ENCODE results near the gene LRMDA.

The LRMDA gene

GRCh38 chr10:76444034-76444800 lies 1012.8 kb downstream of the LRMDA start:
- DNase-seq (ENCODE audit: low read depth in 2 of 2, low spot score in 1 of 2): no peak

- DNase-seq (ENCODE audit: low read depth in 2 of 2, low spot score in 1 of 2): no peak
These were observed 1016.2 kb downstream of the LRMDA start for GRCh38 chr10:76447578-76447977.

GRCh38 chr10:76451911-76452310 lies 1020.5 kb downstream of the LRMDA start:
- DNase-seq (ENCODE audit: low read depth in 2 of 2, low spot score in 1 of 2): no peak

GRCh38 chr10:76453332-76453731 lies 1021.9 kb downstream of the LRMDA start:
- DNase-seq (ENCODE audit: low read depth in 2 of 2, low spot score in 1 of 2): no peak

DNA sequence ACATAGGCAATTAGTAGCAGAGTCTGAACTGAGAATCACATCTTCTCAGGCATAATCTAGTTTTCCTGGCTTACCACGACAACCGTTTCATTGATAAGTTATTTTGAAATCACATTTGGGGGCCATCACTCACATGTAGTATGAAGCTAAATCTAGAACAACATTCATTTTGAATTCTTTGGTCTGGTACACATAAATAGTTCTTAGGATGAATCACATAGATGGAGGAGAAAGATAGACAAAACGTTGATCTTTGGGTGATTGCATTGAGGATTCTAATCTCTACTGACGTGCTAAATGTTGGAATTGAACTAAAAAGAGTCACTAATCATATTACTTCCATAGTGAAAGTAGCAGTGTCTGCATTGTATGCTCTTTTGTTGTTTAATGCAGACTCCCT lies 1022.6 kb downstream of the LRMDA start:
- no peak for DNase-seq (ENCODE audit: low read depth in 2 of 2, low spot score in 1 of 2)

DNA sequence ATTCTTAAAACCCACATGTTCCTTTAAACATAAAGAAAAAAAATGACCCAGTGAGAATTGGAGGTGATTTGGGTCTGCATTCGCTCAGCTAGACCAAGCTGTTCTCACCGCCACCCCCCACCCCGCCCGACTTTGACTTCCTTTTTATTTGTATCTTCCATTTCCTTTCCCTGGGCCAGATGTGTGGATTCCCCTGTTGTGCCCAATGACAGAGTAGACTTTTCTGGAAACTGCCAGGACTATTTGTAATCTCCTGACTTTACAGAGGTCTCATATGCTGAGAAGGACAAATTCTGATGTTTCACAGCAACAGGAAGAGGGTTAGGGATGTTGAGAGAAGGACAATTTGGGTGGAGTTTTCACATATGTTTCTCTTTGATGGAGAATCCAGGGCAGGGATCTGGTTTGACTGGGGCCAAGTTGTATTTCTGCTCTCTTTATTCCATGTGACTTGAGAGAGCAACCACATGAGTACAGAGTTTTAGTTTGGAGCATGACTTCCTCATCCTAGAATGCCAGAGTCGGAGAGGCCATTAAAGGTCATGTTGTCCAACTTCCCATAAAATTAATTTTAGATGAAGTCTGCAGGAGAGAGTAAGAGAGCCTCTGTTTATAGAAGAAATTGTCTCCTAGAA lies 1023.2 kb downstream of the LRMDA start:
- DNase-seq (ENCODE audit: low read depth in 2 of 2, low spot score in 1 of 2): no peak

DNA sequence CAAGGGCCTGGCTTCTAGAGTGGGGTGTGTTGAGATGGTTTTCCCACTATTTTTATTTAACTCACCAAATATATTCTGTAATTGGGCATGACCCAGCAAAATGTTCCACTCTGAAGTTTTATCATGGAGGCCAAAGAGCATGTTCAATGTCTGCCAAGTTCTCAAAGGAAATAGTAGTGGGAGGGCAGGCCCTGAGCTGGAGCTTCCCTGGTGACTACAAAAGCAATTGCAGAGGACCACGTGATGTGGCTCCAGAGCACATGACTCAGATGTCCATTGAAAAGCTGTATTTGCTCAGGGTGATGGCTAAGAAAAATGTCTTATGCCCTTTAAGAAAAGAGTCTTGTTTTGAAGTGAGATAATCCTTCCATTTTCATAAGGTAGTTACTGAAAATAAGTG lies 1024.8 kb downstream of the LRMDA start:
- DNase-seq (ENCODE audit: low read depth in 2 of 2, low spot score in 1 of 2): no peak

DNA sequence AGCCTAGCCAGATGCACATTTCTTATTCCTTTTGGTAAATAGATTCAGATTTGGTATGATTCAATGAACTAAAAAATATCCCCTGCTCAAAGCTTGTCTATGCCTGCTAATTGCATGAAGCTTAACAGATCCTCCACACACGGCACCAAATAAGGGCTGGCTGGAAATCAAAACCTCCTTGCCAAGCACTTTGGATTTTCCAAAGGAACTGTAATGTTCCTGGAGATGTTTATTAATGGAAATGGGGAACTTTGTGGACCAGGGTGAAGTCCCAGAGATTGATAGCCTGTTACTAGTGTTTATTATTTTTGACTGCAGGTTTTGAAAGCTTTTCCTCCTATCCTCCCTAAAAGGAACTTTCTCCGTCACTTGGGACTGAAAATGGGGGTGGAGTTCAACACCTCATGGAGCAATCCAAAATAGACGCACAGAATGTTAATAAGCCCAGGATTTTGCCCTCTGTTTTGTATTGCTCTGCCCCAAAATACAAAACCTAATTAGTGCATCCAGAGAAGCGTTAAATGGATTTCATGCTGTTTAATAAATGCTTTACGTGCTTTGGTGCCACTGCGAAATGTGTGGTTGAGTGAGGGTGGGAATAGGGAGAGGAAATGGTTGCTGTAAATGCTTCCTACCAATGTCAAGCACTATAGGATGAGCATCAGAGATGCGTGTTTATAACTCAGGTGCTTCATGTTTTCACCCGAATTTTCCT lies 1027.7 kb downstream of the LRMDA start:
- DNase-seq (ENCODE audit: low read depth in 2 of 2, low spot score in 1 of 2): no peak

GRCh38 chr10:76461024-76461423 lies 1029.6 kb downstream of the LRMDA start:
- no peak for DNase-seq (ENCODE audit: low read depth in 2 of 2, low spot score in 1 of 2)

- no peak for DNase-seq (ENCODE audit: low read depth in 2 of 2, low spot score in 1 of 2)
These were observed 1031.7 kb downstream of the LRMDA start for GRCh38 chr10:76463111-76463510.

GRCh38 chr10:76466836-76467503 lies 1035.5 kb downstream of the LRMDA start:
- no peak for DNase-seq (ENCODE audit: low read depth in 2 of 2, low spot score in 1 of 2)

GRCh38 chr10:76469675-76470074 lies 1038.3 kb downstream of the LRMDA start:
- no peak for DNase-seq (ENCODE audit: low read depth in 2 of 2, low spot score in 1 of 2)

- no peak for DNase-seq (ENCODE audit: low read depth in 2 of 2, low spot score in 1 of 2)
These were observed 1047.8 kb downstream of the LRMDA start for GRCh38 chr10:76479103-76479790.

DNA sequence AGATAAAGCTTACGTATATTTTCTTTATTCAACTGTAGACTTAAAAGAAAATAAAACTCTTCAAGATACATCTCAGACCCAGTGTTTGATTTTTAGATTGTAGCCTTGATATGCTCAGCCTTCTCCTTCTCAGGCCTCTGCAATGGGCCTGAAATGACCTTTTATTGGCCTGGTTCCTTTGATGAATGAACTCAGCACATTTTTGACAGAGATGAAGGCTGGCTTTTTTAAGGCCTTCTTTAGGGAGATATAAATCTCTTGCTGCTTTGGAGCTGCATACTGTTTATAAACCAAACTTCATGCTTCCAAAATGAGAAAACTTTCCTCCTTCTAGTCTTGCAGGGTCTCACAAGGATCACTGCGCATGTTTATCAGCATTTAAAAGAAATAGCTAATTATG lies 1049.8 kb downstream of the LRMDA start:
- no peak for DNase-seq (ENCODE audit: low read depth in 2 of 2, low spot score in 1 of 2)

GRCh38 chr10:76487582-76487981 lies 1056.2 kb downstream of the LRMDA start:
- no peak for DNase-seq (ENCODE audit: low read depth in 2 of 2, low spot score in 1 of 2)

- DNase-seq (ENCODE audit: low read depth in 2 of 2, low spot score in 1 of 2): no peak
These were observed 1057.2 kb downstream of the LRMDA start for GRCh38 chr10:76488602-76489001.

DNA sequence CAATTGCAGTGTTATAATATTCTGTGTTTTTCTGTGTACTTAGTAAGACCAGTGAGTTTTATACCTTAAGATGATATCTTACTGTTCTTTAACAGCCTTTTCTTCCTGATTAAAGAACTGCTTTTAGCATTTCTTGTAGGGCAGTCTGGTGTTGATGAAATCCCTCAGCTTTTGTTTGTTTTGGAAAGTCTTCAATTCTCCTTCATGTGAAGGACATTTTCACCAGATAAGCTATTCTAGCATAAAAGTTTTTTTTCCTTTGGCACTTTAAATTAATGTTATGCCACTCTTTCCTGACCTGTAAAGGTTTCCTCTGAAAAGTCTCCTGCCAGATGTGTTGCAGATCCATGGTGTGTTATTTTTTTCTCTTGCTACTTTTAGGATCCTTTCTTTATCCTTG lies 1059.8 kb downstream of the LRMDA start:
- no peak for DNase-seq (ENCODE audit: low read depth in 2 of 2, low spot score in 1 of 2)

- no peak for DNase-seq (ENCODE audit: low read depth in 2 of 2, low spot score in 1 of 2)
These were observed 1060.6 kb downstream of the LRMDA start for GRCh38 chr10:76492026-76492425.

GRCh38 chr10:76492678-76493472 lies 1061.5 kb downstream of the LRMDA start:
- DNase-seq (ENCODE audit: low read depth in 2 of 2, low spot score in 1 of 2): no peak

DNA sequence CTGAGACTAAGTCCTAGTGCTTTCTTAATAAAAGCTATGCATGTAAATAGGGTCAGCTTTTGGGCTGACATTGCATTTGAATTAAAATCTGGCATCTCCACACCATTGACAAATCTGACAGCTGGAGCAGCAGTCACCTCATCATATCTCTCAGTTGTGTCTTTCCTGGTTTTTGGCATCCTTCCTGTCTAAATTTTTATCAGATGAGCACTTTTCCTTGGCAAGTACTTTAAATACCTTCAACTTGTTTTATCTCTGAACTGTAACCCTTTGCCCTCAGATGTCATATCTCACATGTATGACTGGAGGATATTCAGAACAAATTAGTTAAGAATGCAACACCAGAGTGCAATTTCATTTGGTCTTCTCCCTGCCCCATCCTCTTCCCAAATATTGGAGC lies 1066.2 kb downstream of the LRMDA start:
- DNase-seq (ENCODE audit: low read depth in 2 of 2, low spot score in 1 of 2): no peak

Data from stimulated activated CD8-positive, alpha-beta memory T cell treated with anti-CD3 and anti-CD28 coated beads, Interleukin-4, amount 100 ng/mL, for 4 hours (primary cell).